HEK293T (cell line): ENCODE data around the gene CAMK2A.

Experiments
- ARNT ChIP-seq: fragments of 450-650 bp; IDR thresholded peaks from 2 replicates; pipeline ENCODE4 v1.6.1; 2017; ENCODE audit warnings: mild to moderate bottlenecking
- BHLHE40 ChIP-seq: fragments of 450-650 bp; IDR thresholded peaks from 2 replicates; pipeline ENCODE4 v1.6.1; 2016; ENCODE audit warnings: mild to moderate bottlenecking, moderate library complexity, borderline replicate concordance
- CTBP1 ChIP-seq: fragments of 450-650 bp; IDR thresholded peaks from 2 replicates; pipeline ENCODE4 v1.6.1; 2016; ENCODE audit warnings: borderline replicate concordance
- ELF4 ChIP-seq: fragments of 450-650 bp; IDR thresholded peaks from 2 replicates; pipeline ENCODE4 v1.6.1; 2017; ENCODE audit warnings: antibody characterized with exemption
- FOXA1 ChIP-seq: fragments of 450-650 bp; IDR thresholded peaks from 2 replicates; pipeline ENCODE4 v1.6.1; 2016; ENCODE audit warnings: mild to moderate bottlenecking
- FOXK2 ChIP-seq: fragments of 450-650 bp; IDR thresholded peaks from 2 replicates; pipeline ENCODE4 v1.6.1; 2016; ENCODE audit warnings: mild to moderate bottlenecking
- FOXM1 ChIP-seq: fragments of 450-650 bp; IDR thresholded peaks from 2 replicates; pipeline ENCODE4 v1.6.1; 2017; ENCODE audit warnings: mild to moderate bottlenecking, borderline replicate concordance
- HDGF ChIP-seq: fragments of 450-650 bp; IDR thresholded peaks from 2 replicates; pipeline ENCODE4 v1.6.1; 2017; ENCODE audit warnings: antibody characterized with exemption, borderline replicate concordance
- LEF1 ChIP-seq: fragments of 450-650 bp; IDR thresholded peaks from 2 replicates; pipeline ENCODE4 v1.6.1; 2017; ENCODE audit warnings: mild to moderate bottlenecking, borderline replicate concordance
- NFRKB ChIP-seq: fragments of 450-650 bp; IDR thresholded peaks from 2 replicates; pipeline ENCODE4 v1.6.1; 2016; ENCODE audit warnings: mild to moderate bottlenecking, moderate library complexity
- SP1 ChIP-seq: fragments of 450-650 bp; IDR thresholded peaks from 2 replicates; pipeline ENCODE4 v1.6.1; 2017
- SUZ12 ChIP-seq: fragments of 450-650 bp; IDR thresholded peaks from 2 replicates; pipeline ENCODE4 v1.6.1; 2016; ENCODE audit warnings: mild to moderate bottlenecking
- TARDBP ChIP-seq: fragments of 450-650 bp; IDR thresholded peaks from 2 replicates; pipeline ENCODE4 v1.6.1; 2016

DNA sequence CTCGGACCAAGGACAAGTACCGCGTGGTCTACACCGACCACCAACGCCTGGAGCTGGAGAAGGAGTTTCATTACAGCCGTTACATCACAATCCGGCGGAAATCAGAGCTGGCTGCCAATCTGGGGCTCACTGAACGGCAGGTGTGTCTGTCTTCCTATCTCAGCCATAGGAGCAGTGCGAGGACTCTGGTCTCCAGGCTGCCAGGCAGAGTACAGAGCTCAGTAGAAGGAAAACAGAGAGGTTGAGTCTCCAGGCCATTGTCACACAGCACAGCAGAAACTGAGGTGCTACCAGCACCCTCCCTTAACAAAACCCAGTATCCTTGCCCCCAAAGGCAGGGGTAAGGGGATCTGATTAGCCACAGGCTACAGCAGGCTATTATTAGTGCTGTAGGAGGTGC, 106.8 kb downstream of the CAMK2A start:
- TF ChIP-seq FOXA1 (no peak), SUZ12 (no peak), FOXK2 (no peak), LEF1 (no peak), CTBP1 (no peak), NFRKB (no peak), SP1 (no peak), TARDBP (no peak), HDGF (no peak), ELF4 (no peak), BHLHE40 (no peak), ARNT (no peak), FOXM1 (no peak)
